Epithelial cell of esophagus (primary cell): Measurements from ENCODE around the gene DUS4L.
A peak's percentile ranks its signal among the peaks of the same experiment; 100 is the strongest.

Source experiments
- DNase-seq: peaks from one replicate; pipeline ENCODE4 v3.0.0; 2010; ENCODE audit warnings: low read depth
- H3K4me3 ChIP-seq: 2 replicates; pipeline ENCODE4 v1.5.1; 2011; ENCODE audit warnings: mild to moderate bottlenecking, low read length, control low read depth
- CTCF ChIP-seq: IDR thresholded peaks from 2 replicates; pipeline ENCODE4 v1.5.1; 2011; ENCODE audit warnings: low read depth, mild to moderate bottlenecking, low read length, control low read depth, inconsistent platforms; ENCODE audit not compliant: insufficient read depth; ENCODE audit errors: missing control alignments

Gene DUS4L

GRCh38 chr7:107592361-107593024 lies 28.7 kb downstream of the DUS4L start:
- H3K4me3 ChIP-seq: no peak overlapping the region
- TF ChIP-seq CTCF: no peak
- no peak for DNase-seq

- H3K4me3 ChIP-seq: no peak overlapping the region
- TF ChIP-seq CTCF: no peak
- DNase-seq: no peak
These were observed 29.2 kb downstream of the DUS4L start for GRCh38 chr7:107593025-107593410.

GRCh38 chr7:107594961-107595737 lies 31.4 kb downstream of the DUS4L start:
- no peak overlapping the region for H3K4me3 ChIP-seq
- TF ChIP-seq CTCF: no peak
- DNase-seq: peak; percentile 94

GRCh38 chr7:107596881-107597581 lies 33.3 kb downstream of the DUS4L start:
- no peak for TF ChIP-seq CTCF
- H3K4me3 ChIP-seq: no peak overlapping the region
- no peak for DNase-seq

- no peak for DNase-seq
- no peak overlapping the region for H3K4me3 ChIP-seq
- no peak for TF ChIP-seq CTCF
These were observed 33.8 kb downstream of the DUS4L start for GRCh38 chr7:107597582-107597916.

- DNase-seq: no peak
- TF ChIP-seq CTCF: no peak
- H3K4me3 ChIP-seq: no peak overlapping the region
These were observed 34.2 kb downstream of the DUS4L start for GRCh38 chr7:107597953-107598352.
